ENCODE measurements around the gene GAGE10. TPM values are rescaled to one million over a fixed set of nuclear protein-coding genes. Genes with fewer than 3 reads are reported as not detected.

GAGE10 gene
- total RNA-seq, 1 experiment from 2014 or later: not detected

GRCh38 chrX:49262603-49263002 lies 40.8 kb upstream of the GAGE10 start:
- no peak overlapping the region for H3K9ac ChIP-seq (ENCODE audit: low read length)
- H3K79me2 ChIP-seq (ENCODE audit: low read length): no peaks in the 10 kb centered on the region
- no peaks in the 10 kb centered on the region for H4K20me1 ChIP-seq (ENCODE audit: insufficient read depth, low read depth, low read length)
- no peak overlapping the region for H3K4me3 ChIP-seq (ENCODE audit: low read length)
- no peak overlapping the region for H2AFZ ChIP-seq (ENCODE audit: low read length)
- H3K4me1 ChIP-seq (ENCODE audit: low read length): no peaks in the 10 kb centered on the region
- no peak overlapping the region for H3K4me2 ChIP-seq (ENCODE audit: low read depth, low read length, poor library complexity, severe bottlenecking)
- H3K9me2 ChIP-seq (replicated peaks; ENCODE audit: insufficient read depth, low read length): no peaks in the 10 kb centered on the region
- DNase-seq: no peak
- H3K36me3 ChIP-seq (ENCODE audit: insufficient read depth, low read length): no peaks in the 10 kb centered on the region
- no peaks in the 10 kb centered on the region for H3K27me3 ChIP-seq (ENCODE audit: low read length)
- H3K9me3 ChIP-seq (ENCODE audit: low read length): no peaks in the 10 kb centered on the region
- H3K27ac ChIP-seq (ENCODE audit: low read length): no peak overlapping the region

- Histone ChIP-seq H4K20me1 (ENCODE audit: insufficient read depth, low read depth, low read length) (no peaks in the 10 kb centered on the region), H3K9me2 (replicated peaks; ENCODE audit: insufficient read depth, low read length) (no peaks in the 10 kb centered on the region), H3K36me3 (ENCODE audit: insufficient read depth, low read length) (no peaks in the 10 kb centered on the region), H3K4me2 (ENCODE audit: low read depth, low read length, poor library complexity, severe bottlenecking) (no peak overlapping the region), H3K27me3 (ENCODE audit: low read length) (no peaks in the 10 kb centered on the region), H3K79me2 (ENCODE audit: low read length) (no peaks in the 10 kb centered on the region), H3K4me1 (ENCODE audit: low read length) (peaks cover 7% of the 10 kb centered on the region), H3K27ac (ENCODE audit: low read length) (no peak overlapping the region), H3K4me3 (ENCODE audit: low read length) (no peak overlapping the region), H2AFZ (ENCODE audit: low read length) (no peak overlapping the region), H3K9ac (ENCODE audit: low read length) (no peak overlapping the region), H3K9me3 (ENCODE audit: low read length) (no peaks in the 10 kb centered on the region)
- DNase-seq: no peak
These were observed 39.8 kb upstream of the GAGE10 start for GRCh38 chrX:49263631-49264030.

GRCh38 chrX:49264460-49264859 lies 39.0 kb upstream of the GAGE10 start, which contains the start of gene FOXP3:
TSS of gene FOXP3 (minus strand) at chrX:49264710. CDS start at chrX:49258505, 6,205 bp downstream.
- DNase-seq: no peak
- no peak within 1 kb of the TSS for H3K4me3 ChIP-seq (ENCODE audit: low read length)
- no peaks in the 10 kb centered on the region for H4K20me1 ChIP-seq (ENCODE audit: insufficient read depth, low read depth, low read length)
- no peak within 1 kb of the TSS for H3K4me2 ChIP-seq (ENCODE audit: low read depth, low read length, poor library complexity, severe bottlenecking)
- peaks cover 8% of the 10 kb centered on the region for H3K4me1 ChIP-seq (ENCODE audit: low read length)
- H3K79me2 ChIP-seq (ENCODE audit: low read length): no peaks in the 10 kb centered on the region
- H3K9me2 ChIP-seq (replicated peaks; ENCODE audit: insufficient read depth, low read length): no peaks in the 10 kb centered on the region
- no peaks in the 10 kb centered on the region for H3K36me3 ChIP-seq (ENCODE audit: insufficient read depth, low read length)
- H3K27ac ChIP-seq (ENCODE audit: low read length): no peak within 1 kb of the TSS
- H3K9ac ChIP-seq (ENCODE audit: low read length): no peak within 1 kb of the TSS
- no peak within 1 kb of the TSS for H2AFZ ChIP-seq (ENCODE audit: low read length)
- H3K27me3 ChIP-seq (ENCODE audit: low read length): no peaks in the 10 kb centered on the region
- H3K9me3 ChIP-seq (ENCODE audit: low read length): no peaks in the 10 kb centered on the region

- Histone ChIP-seq H3K9me2 (replicated peaks; ENCODE audit: insufficient read depth, low read length) (no peaks in the 10 kb centered on the region), H3K9ac (ENCODE audit: low read length) (no peak overlapping the region), H3K36me3 (ENCODE audit: insufficient read depth, low read length) (no peaks in the 10 kb centered on the region), H3K79me2 (ENCODE audit: low read length) (no peaks in the 10 kb centered on the region), H3K4me2 (ENCODE audit: low read depth, low read length, poor library complexity, severe bottlenecking) (no peak overlapping the region), H2AFZ (ENCODE audit: low read length) (no peak overlapping the region), H4K20me1 (ENCODE audit: insufficient read depth, low read depth, low read length) (no peaks in the 10 kb centered on the region), H3K27ac (ENCODE audit: low read length) (no peak overlapping the region), H3K4me3 (ENCODE audit: low read length) (no peak overlapping the region), H3K4me1 (ENCODE audit: low read length) (peaks cover 22% of the 10 kb centered on the region), H3K9me3 (ENCODE audit: low read length) (no peaks in the 10 kb centered on the region), H3K27me3 (ENCODE audit: low read length) (no peaks in the 10 kb centered on the region)
- DNase-seq: no peak
These were observed 36.7 kb upstream of the GAGE10 start for GRCh38 chrX:49266523-49267445.

- no peaks in the 10 kb centered on the region for H3K36me3 ChIP-seq (ENCODE audit: insufficient read depth, low read length)
- peaks cover 22% of the 10 kb centered on the region for H3K4me1 ChIP-seq (ENCODE audit: low read length)
- H3K9ac ChIP-seq (ENCODE audit: low read length): peak overlapping the region; percentile 77
- no peaks in the 10 kb centered on the region for H4K20me1 ChIP-seq (ENCODE audit: insufficient read depth, low read depth, low read length)
- H3K4me3 ChIP-seq (ENCODE audit: low read length): peak overlapping the region; percentile 72
- no peaks in the 10 kb centered on the region for H3K9me3 ChIP-seq (ENCODE audit: low read length)
- H3K27ac ChIP-seq (ENCODE audit: low read length): peak overlapping the region; percentile 34; the same call in 1 of the 2 replicates
- no peaks in the 10 kb centered on the region for H3K9me2 ChIP-seq (replicated peaks; ENCODE audit: insufficient read depth, low read length)
- no peak for DNase-seq
- H3K27me3 ChIP-seq (ENCODE audit: low read length): no peaks in the 10 kb centered on the region
- H2AFZ ChIP-seq (ENCODE audit: low read length): no peak overlapping the region
- H3K79me2 ChIP-seq (ENCODE audit: low read length): no peaks in the 10 kb centered on the region
- peak overlapping the region; percentile 68 for H3K4me2 ChIP-seq (ENCODE audit: low read depth, low read length, poor library complexity, severe bottlenecking)
These were observed 34.8 kb upstream of the GAGE10 start for GRCh38 chrX:49268702-49269009.

- H3K9ac ChIP-seq (ENCODE audit: low read length): peak overlapping the region; percentile 80
- H2AFZ ChIP-seq (ENCODE audit: low read length): peak overlapping the region; percentile 42; the same call in 1 of the 2 replicates
- no peaks in the 10 kb centered on the region for H3K9me3 ChIP-seq (ENCODE audit: low read length)
- H3K27me3 ChIP-seq (ENCODE audit: low read length): no peaks in the 10 kb centered on the region
- H3K4me1 ChIP-seq (ENCODE audit: low read length): peaks cover 22% of the 10 kb centered on the region
- H3K79me2 ChIP-seq (ENCODE audit: low read length): no peaks in the 10 kb centered on the region
- no peaks in the 10 kb centered on the region for H4K20me1 ChIP-seq (ENCODE audit: insufficient read depth, low read depth, low read length)
- peak overlapping the region; percentile 62 for H3K27ac ChIP-seq (ENCODE audit: low read length)
- no peaks in the 10 kb centered on the region for H3K36me3 ChIP-seq (ENCODE audit: insufficient read depth, low read length)
- no peaks in the 10 kb centered on the region for H3K9me2 ChIP-seq (replicated peaks; ENCODE audit: insufficient read depth, low read length)
- H3K4me3 ChIP-seq (ENCODE audit: low read length): peak overlapping the region; percentile 72
- peak overlapping the region; percentile 78 for H3K4me2 ChIP-seq (ENCODE audit: low read depth, low read length, poor library complexity, severe bottlenecking)
- peak; percentile 98 for DNase-seq
These were observed 34.3 kb upstream of the GAGE10 start for GRCh38 chrX:49269010-49269766.

- DNase-seq: no peak
- no peaks in the 10 kb centered on the region for H3K27me3 ChIP-seq (ENCODE audit: low read length)
- H3K4me1 ChIP-seq (ENCODE audit: low read length): peaks cover 22% of the 10 kb centered on the region
- H3K9me2 ChIP-seq (replicated peaks; ENCODE audit: insufficient read depth, low read length): no peaks in the 10 kb centered on the region
- H3K27ac ChIP-seq (ENCODE audit: low read length): peak within 1 kb of the TSS; percentile 62
- H3K36me3 ChIP-seq (ENCODE audit: insufficient read depth, low read length): no peaks in the 10 kb centered on the region
- no peaks in the 10 kb centered on the region for H4K20me1 ChIP-seq (ENCODE audit: insufficient read depth, low read depth, low read length)
- H3K9ac ChIP-seq (ENCODE audit: low read length): peak within 1 kb of the TSS; percentile 80
- peak within 1 kb of the TSS; percentile 72 for H3K4me3 ChIP-seq (ENCODE audit: low read length)
- no peaks in the 10 kb centered on the region for H3K9me3 ChIP-seq (ENCODE audit: low read length)
- H3K4me2 ChIP-seq (ENCODE audit: low read depth, low read length, poor library complexity, severe bottlenecking): peak within 1 kb of the TSS; percentile 78
- H2AFZ ChIP-seq (ENCODE audit: low read length): peak within 1 kb of the TSS; percentile 42; the same call in 1 of the 2 replicates
- no peaks in the 10 kb centered on the region for H3K79me2 ChIP-seq (ENCODE audit: low read length)
These were observed 33.6 kb upstream of the GAGE10 start, which contains the start of gene PPP1R3F for GRCh38 chrX:49269767-49270248. TSS of gene PPP1R3F (plus strand) at chrX:49269793. CDS start at chrX:49269870, 77 bp downstream.
